ENCODE data around the gene MAST3.
"Not testable (repeated sequence)": the region's sequence is repeated elsewhere in the genome, so short reads cannot be mapped to it uniquely, and the experiment has no call there.

MAST3 gene

DNA sequence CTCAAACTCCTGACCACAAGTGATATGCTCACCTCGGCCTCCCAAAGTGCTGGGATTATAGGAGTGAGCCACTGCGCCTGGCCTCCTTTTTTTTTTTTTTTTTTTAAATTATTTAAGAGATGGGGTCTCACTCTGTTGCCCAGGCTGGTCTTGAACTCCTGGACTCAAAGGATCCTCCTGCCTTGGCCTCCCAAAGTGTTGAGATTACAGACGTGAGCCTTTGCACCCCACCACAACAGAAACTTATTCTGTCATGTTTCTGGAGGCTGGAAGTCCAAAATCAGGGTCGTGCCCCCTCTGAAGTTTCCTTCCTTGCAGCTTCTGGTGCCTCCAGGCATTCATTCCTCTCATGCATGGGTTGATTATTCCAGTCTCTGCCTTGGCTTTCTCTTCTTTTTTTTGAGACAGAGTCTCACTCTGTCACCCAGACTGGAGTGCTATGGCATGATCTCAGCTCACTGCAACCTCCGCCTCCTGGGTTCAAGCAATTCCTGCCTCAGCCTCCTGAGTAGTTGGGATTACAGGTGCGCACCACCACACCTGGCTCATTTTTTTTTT is 61.6 kb downstream of the MAST3 start:
- H3K27ac ChIP-seq (ENCODE audit: extremely low read depth, low read depth, low read length); POLR2A ChIA-PET; H3K9me3 ChIP-seq (ENCODE audit: control insufficient read depth, insufficient read depth, low read depth, low read length); H3K4me3 ChIP-seq (ENCODE audit: low read depth, low read length): not testable (repeated sequence)
- TF ChIP-seq ZEB2 (tag by site-specific recombination; IDR thresholded peaks at IDR 0.05) (peak; percentile 56; the same call in 1 of the 2 replicates), ZNF121 (tag by site-specific recombination; IDR thresholded peaks at IDR 0.05) (peak; percentile 37; the same call in 1 of the 2 replicates), ZBTB17 (tag by site-specific recombination; IDR thresholded peaks at IDR 0.05) (peak; percentile 61; the same call in 1 of the 2 replicates)
- peaks cover 9 to 50% of the 10 kb centered on the region in 2 experiments; a peak in 2 of 3 replicates for H3K36me3 ChIP-seq (ENCODE audit: control insufficient read depth in 2 of 2, insufficient read depth in 1 of 2, low read length in 2 of 2)
- CTCF ChIA-PET = interaction anchor here (0.7 to 2.7 kb wide), 6 partner anchors 9 to 255 kb away, joined by 3 to 9 read pairs (median 4); no protein-coding TSS in a partner anchor
- peaks cover 12% of the 10 kb centered on the region for H3K4me1 ChIP-seq (ENCODE audit: control insufficient read depth, insufficient read depth, low read length)

DNA sequence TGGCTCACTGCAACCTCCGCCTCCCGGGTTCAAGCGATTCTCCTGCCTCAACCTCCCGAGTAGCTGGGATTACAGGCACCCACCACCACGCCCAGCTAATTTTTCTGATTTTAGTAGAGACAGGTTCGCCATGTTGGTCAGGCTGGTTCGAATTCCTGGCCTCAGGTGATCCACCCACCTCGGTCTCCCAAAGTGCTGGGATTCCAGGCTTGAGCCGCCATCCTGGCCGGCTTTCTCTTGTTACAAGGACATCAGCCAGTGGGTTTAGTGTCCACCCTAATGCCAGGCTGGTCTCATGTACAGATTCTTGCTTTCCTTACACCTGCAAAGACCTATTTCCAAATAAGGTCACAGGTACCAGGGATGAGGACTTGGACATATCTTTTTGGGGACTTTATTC is 62.2 kb downstream of the MAST3 start:
- H3K4me1 ChIP-seq (ENCODE audit: control insufficient read depth, insufficient read depth, low read length) = peaks cover 12% of the 10 kb centered on the region
- TF ChIP-seq ZNF571 (tag by site-specific recombination; IDR thresholded peaks at IDR 0.05) = no peak
- no peak for TF ChIP-seq ZNF585B (tag by site-specific recombination; IDR thresholded peaks at IDR 0.05)
- TF ChIP-seq ZNF23 (tag by site-specific recombination; IDR thresholded peaks at IDR 0.05; ENCODE audit: borderline replicate concordance) = no peak
- TF ChIP-seq ZNF549 (tag by site-specific recombination; IDR thresholded peaks at IDR 0.05) = no peak
- no peak for TF ChIP-seq ZNF335 (tag by site-specific recombination; conservative IDR thresholded peaks at IDR 0.05)
- CTCF ChIA-PET = interaction anchor here (0.6 to 2.7 kb wide), 9 partner anchors 8 to 254 kb away, joined by 3 to 14 read pairs (median 3); partner anchors contain the start of genes IL12RB1 and PIK3R2
- peaks cover 15 to 51% of the 10 kb centered on the region in 2 experiments; a peak in 2 of 3 replicates for H3K36me3 ChIP-seq (ENCODE audit: control insufficient read depth in 2 of 2, insufficient read depth in 1 of 2, low read length in 2 of 2)
- POLR2A ChIA-PET = no interaction called here
- no peak overlapping the region for H3K27ac ChIP-seq (ENCODE audit: extremely low read depth, low read depth, low read length)
- no peaks in the 10 kb centered on the region for H3K9me3 ChIP-seq (ENCODE audit: control insufficient read depth, insufficient read depth, low read depth, low read length)
- H3K4me3 ChIP-seq (ENCODE audit: low read depth, low read length) = no peak overlapping the region

GRCh38 chr19:18160493-18160970 is 63.0 kb downstream of the MAST3 start:
- H3K36me3 ChIP-seq (ENCODE audit: control insufficient read depth in 2 of 2, insufficient read depth in 1 of 2, low read length in 2 of 2) = peaks cover 20 to 50% of the 10 kb centered on the region in 2 experiments; a peak in 2 of 3 replicates
- peak; percentile 66; the same call in 1 of the 2 replicates for TF ChIP-seq REST (tag by site-specific recombination; IDR thresholded peaks at IDR 0.05)
- TF ChIP-seq, protein P1, sequence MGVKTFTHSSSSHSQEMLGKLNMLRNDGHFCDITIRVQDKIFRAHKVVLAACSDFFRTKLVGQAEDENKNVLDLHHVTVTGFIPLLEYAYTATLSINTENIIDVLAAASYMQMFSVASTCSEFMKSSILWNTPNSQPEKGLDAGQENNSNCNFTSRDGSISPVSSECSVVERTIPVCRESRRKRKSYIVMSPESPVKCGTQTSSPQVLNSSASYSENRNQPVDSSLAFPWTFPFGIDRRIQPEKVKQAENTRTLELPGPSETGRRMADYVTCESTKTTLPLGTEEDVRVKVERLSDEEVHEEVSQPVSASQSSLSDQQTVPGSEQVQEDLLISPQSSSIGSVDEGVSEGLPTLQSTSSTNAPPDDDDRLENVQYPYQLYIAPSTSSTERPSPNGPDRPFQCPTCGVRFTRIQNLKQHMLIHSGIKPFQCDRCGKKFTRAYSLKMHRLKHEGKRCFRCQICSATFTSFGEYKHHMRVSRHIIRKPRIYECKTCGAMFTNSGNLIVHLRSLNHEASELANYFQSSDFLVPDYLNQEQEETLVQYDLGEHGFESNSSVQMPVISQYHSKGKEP (tag by site-specific recombination; IDR thresholded peaks at IDR 0.05) = no peak
- TF ChIP-seq ZNF341 (tag by site-specific recombination; IDR thresholded peaks at IDR 0.05; ENCODE audit: low read depth) = peak; percentile 82
- TF ChIP-seq, protein P2, sequence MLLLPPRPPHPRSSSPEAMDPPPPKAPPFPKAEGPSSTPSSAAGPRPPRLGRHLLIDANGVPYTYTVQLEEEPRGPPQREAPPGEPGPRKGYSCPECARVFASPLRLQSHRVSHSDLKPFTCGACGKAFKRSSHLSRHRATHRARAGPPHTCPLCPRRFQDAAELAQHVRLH (tag by site-specific recombination; IDR thresholded peaks at IDR 0.05) = peak; percentile 91
- 0 out of 2 replicates have a peak, but pooled peaks have one; percentile 26 for TF ChIP-seq GLIS2 (tag by site-specific recombination; IDR thresholded peaks at IDR 0.05)
- no peak overlapping the region for H3K4me3 ChIP-seq (ENCODE audit: low read depth, low read length)
- CTCF ChIA-PET = interaction anchor here (0.6 to 2.7 kb wide), 18 partner anchors 8 to 119 kb away, joined by 3 to 14 read pairs (median 4); partner anchors contain the start of genes IL12RB1 and PIK3R2
- no peaks in the 10 kb centered on the region for H3K9me3 ChIP-seq (ENCODE audit: control insufficient read depth, insufficient read depth, low read depth, low read length)
- H3K27ac ChIP-seq (ENCODE audit: extremely low read depth, low read depth, low read length) = peak overlapping the region; percentile 28; the same call in 1 of the 2 replicates
- H3K4me1 ChIP-seq (ENCODE audit: control insufficient read depth, insufficient read depth, low read length) = peaks cover 12% of the 10 kb centered on the region
- POLR2A ChIA-PET = interaction anchor here (1.2 kb wide), 1 partner anchor 32 kb away, joined by 3 read pairs; the partner anchor contains the start of gene MPV17L2

Measured in HEK293 (cell line).